ENCODE results near the gene ZNF214. TPM values are rescaled to one million over a fixed set of nuclear protein-coding genes. Genes with fewer than 3 reads are reported as not detected.
"Not testable (repeated sequence)": the region's sequence is repeated elsewhere in the genome, so short reads cannot be mapped to it uniquely, and the experiment has no call there.

ZNF214 gene
- total RNA-seq, 2 experiments from 2014 or later: not detected

- POLR2A ChIA-PET: no interaction called here
Observed at GRCh38 chr11:6992026-6992425, 28.1 kb downstream of the ZNF214 start.

DNA sequence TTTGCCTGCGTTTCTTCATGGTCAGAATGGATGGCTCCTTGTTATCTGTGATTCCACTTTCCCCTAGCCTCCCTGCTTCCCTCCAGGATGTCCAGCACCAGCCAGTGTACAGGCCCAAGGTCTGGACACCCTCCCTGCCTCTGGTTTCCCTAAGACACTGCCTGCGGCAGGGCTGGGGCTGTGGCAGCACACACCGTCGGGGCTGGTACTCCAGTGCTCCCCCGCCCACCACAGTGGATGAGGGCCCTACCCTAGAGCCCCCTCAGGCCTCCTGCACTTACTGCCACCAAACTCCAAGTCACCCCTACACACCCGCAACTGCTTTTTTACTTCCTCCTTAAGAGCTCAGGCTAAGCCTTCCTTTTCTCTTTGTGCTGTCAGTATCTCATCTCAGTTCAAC, 28.9 kb downstream of the ZNF214 start:
- ChIA-PET CTCF (no interaction called here), POLR2A (no interaction called here)

More at GRCh38 chr11:6992026-6992425, 28.1 kb downstream of the ZNF214 start:
- CTCF ChIA-PET: no interaction called here

GRCh38 chr11:6988506-6988905, 31.6 kb downstream of the ZNF214 start:
- ChIA-PET CTCF (no interaction called here), POLR2A (no interaction called here)

DNA sequence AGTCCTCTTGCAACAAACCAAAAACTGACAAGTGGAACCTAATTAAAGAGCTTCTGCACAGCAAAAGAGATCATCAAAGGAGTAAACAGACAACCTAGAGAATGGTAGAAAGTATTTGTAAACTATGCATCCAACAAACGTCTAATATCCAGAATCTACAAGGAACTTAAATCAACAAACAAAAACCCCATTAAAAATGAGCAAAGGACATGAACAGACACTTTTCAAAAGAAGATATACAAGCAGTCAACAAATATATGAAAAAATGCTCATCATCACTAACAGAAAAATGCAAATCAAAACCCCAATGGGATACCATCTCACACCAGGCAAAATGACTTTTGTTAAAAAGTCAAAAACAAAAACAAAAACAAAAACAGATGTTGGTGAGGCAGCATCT, 33.7 kb downstream of the ZNF214 start:
- POLR2A ChIA-PET: no interaction called here

GRCh38 chr11:6979365-6979764, 40.8 kb downstream of the ZNF214 start:
- CTCF ChIA-PET: no interaction called here

More for the DNA sequence above, 33.7 kb downstream of the ZNF214 start:
- CTCF ChIA-PET: no interaction called here

GRCh38 chr11:6969854-6970253, 50.3 kb downstream of the ZNF214 start:
- POLR2A ChIA-PET, CTCF ChIA-PET: not testable (repeated sequence)

More at GRCh38 chr11:6979365-6979764, 40.8 kb downstream of the ZNF214 start:
- POLR2A ChIA-PET: no interaction called here

- POLR2A ChIA-PET: no interaction called here
Observed at GRCh38 chr11:6968816-6969215, 51.3 kb downstream of the ZNF214 start.

GRCh38 chr11:6962673-6963072, 57.5 kb downstream of the ZNF214 start:
- CTCF ChIA-PET: no interaction called here
- POLR2A ChIA-PET: no interaction called here

More at GRCh38 chr11:6968816-6969215, 51.3 kb downstream of the ZNF214 start:
- CTCF ChIA-PET: no interaction called here

DNA sequence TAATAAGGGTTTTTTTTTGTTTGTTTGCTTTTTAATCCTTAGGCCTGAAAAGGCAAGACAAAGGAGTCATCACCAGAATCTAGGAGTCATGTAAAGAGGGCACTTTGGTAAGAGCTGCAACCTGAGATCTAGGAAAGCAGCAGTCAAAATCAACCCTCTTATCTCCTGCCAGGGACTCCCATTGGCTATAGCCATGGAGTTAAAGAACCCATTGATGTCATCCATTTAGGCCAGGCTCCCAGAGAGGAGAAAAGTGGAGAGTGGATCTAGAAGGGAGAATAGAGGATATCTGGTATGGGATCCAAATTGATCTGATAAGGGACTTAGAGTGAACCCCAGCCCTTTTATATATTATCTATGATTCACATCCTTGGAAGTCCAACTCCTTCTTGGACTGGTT, 58.0 kb downstream of the ZNF214 start:
- CTCF ChIA-PET: no interaction called here
- POLR2A ChIA-PET: no interaction called here

GRCh38 chr11:6954248-6954647, 65.9 kb downstream of the ZNF214 start:
- CTCF ChIA-PET, POLR2A ChIA-PET: not testable (repeated sequence)

Other genes starting within 250 kb of the ZNF214 start
- under 1 TPM in 1 of 2 experiments, not detected in 1; 0.06 TPM for gene OR2AG2, start 248.4 kb downstream of the ZNF214 start, total RNA-seq
- not detected for gene OR2AG1, start 237.3 kb downstream of the ZNF214 start, total RNA-seq
- gene OR6A2, start 220.7 kb downstream of the ZNF214 start, total RNA-seq: under 1 TPM; 0.06 to 0.13 TPM
- gene OR10A5, start 174.7 kb downstream of the ZNF214 start, total RNA-seq: not detected
- not detected for gene OR10A2, start 157.3 kb downstream of the ZNF214 start, total RNA-seq
- gene OR10A4, start 143.7 kb downstream of the ZNF214 start, total RNA-seq: not detected
- gene OR2D2, start 127.8 kb downstream of the ZNF214 start, total RNA-seq: not detected
- not detected for gene OR2D3, start 99.3 kb downstream of the ZNF214 start, total RNA-seq
- gene ZNF215, start 93.9 kb downstream of the ZNF214 start, total RNA-seq: 1 to 10 TPM; 1.5 to 1.7 TPM
- not detected for gene NLRP14, start 133 bp upstream of the ZNF214 start, total RNA-seq
- not detected for gene RBMXL2, start 68.7 kb upstream of the ZNF214 start, total RNA-seq
- gene SYT9, start 231.6 kb upstream of the ZNF214 start, total RNA-seq: not detected